HG03196 (cell line): Measurements from ENCODE around the gene PPFIA2.

Source experiments
- ATAC-seq: cut with Tn5 transposase; IDR thresholded peaks from one replicate; pipeline ENCODE4 v1.9.1; 2021; ENCODE audit not compliant: unreplicated experiment

Gene PPFIA2

GRCh38 chr12:81365284-81365683 is 393.9 kb downstream of the PPFIA2 start:
- no peak for ATAC-seq

- ATAC-seq, result no peak
Observed at GRCh38 chr12:81360916-81361315, 398.2 kb downstream of the PPFIA2 start.

GRCh38 chr12:81359736-81360135 is 399.4 kb downstream of the PPFIA2 start:
- ATAC-seq, result no peak

GRCh38 chr12:81354327-81354932 is 404.7 kb downstream of the PPFIA2 start:
- ATAC-seq, result no peak

- no peak for ATAC-seq
Observed at GRCh38 chr12:81350309-81350708, 408.8 kb downstream of the PPFIA2 start.

- ATAC-seq, result no peak
Observed at GRCh38 chr12:81347404-81347803, 411.7 kb downstream of the PPFIA2 start.

- ATAC-seq, result no peak
Observed at GRCh38 chr12:81340910-81341309, 418.2 kb downstream of the PPFIA2 start.

- no peak for ATAC-seq
Observed at GRCh38 chr12:81339071-81339470, 420.1 kb downstream of the PPFIA2 start.

- no peak for ATAC-seq
Observed at GRCh38 chr12:81337886-81338285, 421.3 kb downstream of the PPFIA2 start.

- no peak for ATAC-seq
Observed at GRCh38 chr12:81333812-81334211, 425.3 kb downstream of the PPFIA2 start.

- no peak for ATAC-seq
Observed at GRCh38 chr12:81332054-81332453, 427.1 kb downstream of the PPFIA2 start.

GRCh38 chr12:81330480-81330879 is 428.7 kb downstream of the PPFIA2 start:
- no peak for ATAC-seq

GRCh38 chr12:81329085-81329484 is 430.1 kb downstream of the PPFIA2 start:
- ATAC-seq, result no peak

GRCh38 chr12:81327425-81327824 is 431.7 kb downstream of the PPFIA2 start:
- no peak for ATAC-seq

- no peak for ATAC-seq
Observed at GRCh38 chr12:81325086-81325485, 434.1 kb downstream of the PPFIA2 start.

GRCh38 chr12:81314903-81315531 is 444.1 kb downstream of the PPFIA2 start:
- no peak for ATAC-seq

- no peak for ATAC-seq
Observed at GRCh38 chr12:81303935-81304334, 455.2 kb downstream of the PPFIA2 start.

- ATAC-seq, result no peak
Observed at GRCh38 chr12:81300454-81300853, 458.7 kb downstream of the PPFIA2 start.

GRCh38 chr12:81297601-81298000 is 461.5 kb downstream of the PPFIA2 start:
- no peak for ATAC-seq

- no peak for ATAC-seq
Observed at GRCh38 chr12:81296556-81297305, 462.4 kb downstream of the PPFIA2 start.

GRCh38 chr12:81295251-81295650 is 463.9 kb downstream of the PPFIA2 start:
- no peak for ATAC-seq
